GM19238 (cell line): ENCODE results near the gene ZNF730.
"Not testable (repeated sequence)": the region's sequence is repeated elsewhere in the genome, so short reads cannot be mapped to it uniquely, and the experiment has no call there.

Experiments used
- DNase-seq: peaks from one replicate; pipeline ENCODE4 v3.0.0; 2011; ENCODE audit warnings: low spot score; ENCODE audit not compliant: insufficient read length

ZNF730 gene

GRCh38 chr19:23116802-23117571, at the start of gene ZNF730:
ZNF730 (plus strand) TSS chr19:23117025; CDS start chr19:23117174, 149 bp downstream.
- DNase-seq: peak; percentile 56

- DNase-seq: no peak
Measured at GRCh38 chr19:23070353-23071146, 46.3 kb upstream of the ZNF730 start.

- DNase-seq: no peak
Measured at GRCh38 chr19:23071147-23071511, 45.7 kb upstream of the ZNF730 start.

GRCh38 chr19:23075031-23075733, 41.6 kb upstream of the ZNF730 start:
- peak; percentile 30 for DNase-seq

GRCh38 chr19:23077776-23078175, 39.0 kb upstream of the ZNF730 start:
- DNase-seq: not testable (repeated sequence)

GRCh38 chr19:23093832-23094231, 23.0 kb upstream of the ZNF730 start:
- DNase-seq: no peak

GRCh38 chr19:23095418-23095817, 21.4 kb upstream of the ZNF730 start:
- DNase-seq: no peak

GRCh38 chr19:23098286-23098685, 18.5 kb upstream of the ZNF730 start:
- no peak for DNase-seq

GRCh38 chr19:23098988-23099387, 17.8 kb upstream of the ZNF730 start:
- DNase-seq: no peak

GRCh38 chr19:23099966-23100365, 16.9 kb upstream of the ZNF730 start:
- no peak for DNase-seq

GRCh38 chr19:23101241-23101640, 15.6 kb upstream of the ZNF730 start:
- DNase-seq: no peak

- DNase-seq: no peak
Measured at GRCh38 chr19:23118400-23118799, 1.6 kb downstream of the ZNF730 start.

GRCh38 chr19:23134211-23134610, 17.4 kb downstream of the ZNF730 start:
- DNase-seq: not testable (repeated sequence)

GRCh38 chr19:23145617-23146415, 29.0 kb downstream of the ZNF730 start:
- DNase-seq: no peak

- no peak for DNase-seq
Measured at GRCh38 chr19:23160766-23161165, 43.9 kb downstream of the ZNF730 start.

- not testable (repeated sequence) for DNase-seq
Measured at GRCh38 chr19:23168286-23168685, 51.5 kb downstream of the ZNF730 start.

GRCh38 chr19:23183251-23183650, 66.4 kb downstream of the ZNF730 start:
- no peak for DNase-seq

- no peak for DNase-seq
Measured at GRCh38 chr19:23190341-23190740, 73.5 kb downstream of the ZNF730 start.
